Measurements from ENCODE around the gene SNX17. TPM values are rescaled to one million over a fixed set of nuclear protein-coding genes. Genes with fewer than 3 reads are reported as not detected.

The SNX17 gene
- total and polyA plus RNA-seq, 2 of the 13 experiments (the other 11 are each of a cell fraction or from before 2014, with no cell fraction given) = 75.0 to 109 TPM

- no peaks in the 10 kb centered on the region for H3K9me3 ChIP-seq (ENCODE audit: low read length)
- DNase-seq (ENCODE audit: low spot score) (peak; percentile 25), FAIRE-seq (no peak), ATAC-seq (peak; percentile 3)
- intact Hi-C loops (cut with micrococcal nuclease; ENCODE audit: unreplicated experiment) (loop anchor here (1.0 to 10.0 kb wide), 2 partner anchors 57 to 123 kb away; no protein-coding TSS in a partner anchor), in situ Hi-C loops (cut with HindIII; ENCODE audit: extremely low pct_ligation_motif_present, low pct_unique_long_range_greater_than_20kb) (no loop called here)
- peaks cover 6% of the 10 kb centered on the region for H3K79me2 ChIP-seq (ENCODE audit: insufficient read depth, low read length)
- H3K36me3 ChIP-seq (replicated peaks in 1 of 2; ENCODE audit: control insufficient read depth in 1 of 2, insufficient read depth in 2 of 2, low read length in 2 of 2) = peaks cover 48 to 70% of the 10 kb centered on the region in 2 experiments
- peaks cover 3% of the 10 kb centered on the region; the same call in 1 of the 2 replicates for H4K20me1 ChIP-seq (ENCODE audit: insufficient read depth, low read length)
- H3K4me3 ChIP-seq (replicated peaks in 1 of 3; ENCODE audit: insufficient read depth in 1 of 3, low read depth in 2 of 3, low read length in 3 of 3) = no peak overlapping the region
- BruUV-seq (replicated peaks) = no TSS peak
- H3K4me2 ChIP-seq (ENCODE audit: low read depth, low read length) = no peak overlapping the region
- H3K27ac ChIP-seq (ENCODE audit: extremely low read length, insufficient read depth, low read length) = peak overlapping the region; percentile 85
- CTCF ChIA-PET (ENCODE audit: low intra/inter-chr PET ratio, low total read pairs) = interaction anchor here (0.8 kb wide), 1 partner anchor 57 kb away, joined by 3 read pairs; no protein-coding TSS in a partner anchor
- no peaks in the 10 kb centered on the region for H3K27me3 ChIP-seq (ENCODE audit: control insufficient read depth in 1 of 2, insufficient read depth in 2 of 2, low read length in 2 of 2)
- 94% methylated on average over 29 of the region's 29 CpGs for WGBS (ENCODE audit: low lambda C conversion rate)
- no peak overlapping the region for H3K9ac ChIP-seq (ENCODE audit: insufficient read depth, low read depth, low read length)
- POLR2A ChIA-PET = interaction anchor here (1.2 to 5.1 kb wide), 5 partner anchors 15 to 118 kb away, joined by 3 to 34 read pairs (median 18); partner anchors contain the start of genes GTF3C2, MPV17 and PPM1G
- H3K4me1 ChIP-seq (ENCODE audit: insufficient read depth, low read length) = peaks cover 27% of the 10 kb centered on the region
- H2AFZ ChIP-seq (ENCODE audit: low read length) = no peak overlapping the region
- TF ChIP-seq TOPORS (CRISPR knock-in tag; IDR thresholded peaks at IDR 0.05) = peak; percentile 20; the same call in 1 of the 2 replicates
- peak; percentile 6; the same call in 1 of the 2 replicates for TF ChIP-seq THAP9 (CRISPR knock-in tag; IDR thresholded peaks at IDR 0.05; ENCODE audit: borderline replicate concordance)
- no peak for TF ChIP-seq ZNF382 (CRISPR knock-in tag; IDR thresholded peaks at IDR 0.05; ENCODE audit: borderline replicate concordance)
- no peak for TF ChIP-seq SAP130 (CRISPR knock-in tag; IDR thresholded peaks at IDR 0.05; ENCODE audit: low read depth)
- TF ChIP-seq U2AF1 (optimal IDR thresholded peaks at IDR 0.05; ENCODE audit: low read depth, low read length) = peak; percentile 78
- 0 out of 2 replicates have a peak, but pooled peaks have one; percentile 38 for TF ChIP-seq MEIS2 (CRISPR knock-in tag; IDR thresholded peaks at IDR 0.05)
- peak; percentile 79 for TF ChIP-seq AKAP8 (CRISPR knock-in tag; IDR thresholded peaks at IDR 0.05)
- TF ChIP-seq KAT2B (IDR thresholded peaks at IDR 0.05; ENCODE audit: borderline replicate concordance, low read depth, low read length) = no peak
- TF ChIP-seq ZBTB1 (CRISPR knock-in tag; IDR thresholded peaks at IDR 0.05; ENCODE audit: borderline replicate concordance) = no peak
- no peak for TF ChIP-seq ZNF317 (CRISPR knock-in tag; IDR thresholded peaks at IDR 0.05)
- TF ChIP-seq ZNF280B (CRISPR knock-in tag; IDR thresholded peaks at IDR 0.05; ENCODE audit: borderline replicate concordance) = peak; percentile 13; the same call in 1 of the 2 replicates
- no peak for TF ChIP-seq IRX3 (CRISPR knock-in tag; IDR thresholded peaks at IDR 0.05; ENCODE audit: borderline replicate concordance, low read depth)
- TF ChIP-seq THRA (CRISPR knock-in tag; IDR thresholded peaks at IDR 0.05; ENCODE audit: borderline replicate concordance) = no peak
- TF ChIP-seq TAF15 (IDR thresholded peaks at IDR 0.05; ENCODE audit: low read depth, low read length, poor library complexity, severe bottlenecking) = peak; percentile 29
- 0 out of 2 replicates have a peak, but pooled peaks have one; percentile 77 for TF ChIP-seq MEIS1 (CRISPR knock-in tag; IDR thresholded peaks at IDR 0.05; ENCODE audit: borderline replicate concordance)
- 0 out of 2 replicates have a peak, but pooled peaks have one; percentile 4 for TF ChIP-seq HNF4A (CRISPR knock-in tag; IDR thresholded peaks at IDR 0.05)
- no peak for TF ChIP-seq ZNF496 (CRISPR knock-in tag; IDR thresholded peaks at IDR 0.05; ENCODE audit: insufficient replicate concordance)
- TF ChIP-seq ZC3H4 (CRISPR knock-in tag; IDR thresholded peaks at IDR 0.05; ENCODE audit: borderline replicate concordance) = no peak
These were observed 7.8 kb downstream of the SNX17 start for GRCh38 chr2:27378096-27378808.

Data from HepG2 (cell line).